ENCODE data around the gene TIFAB. TPM values are rescaled to one million over a fixed set of nuclear protein-coding genes. Genes with fewer than 3 reads are reported as not detected.

Gene TIFAB
- total RNA-seq, 4 donors from 2014 or later, result 0.16 TPM; not detected in 3

GRCh38 chr5:135425641-135426040, 26.5 kb downstream of the TIFAB start:
- Histone ChIP-seq H3K9me3 (peaks cover 0 to 3% of the 10 kb centered on the region in 2 donors), H3K4me3 (no peak overlapping the region), H3K36me3 (no peaks in the 10 kb centered on the region), H3K4me1 (peaks cover 0 to 15% (median 0%) of the 10 kb centered on the region in 4 donors), H3K27me3 (no peaks in the 10 kb centered on the region), H3K27ac (no peak overlapping the region)
- in situ Hi-C loops (cut with MboI; ENCODE audit: low pct_ligation_motif_present in 1 of 4, low pct_unique_long_range_greater_than_20kb in 1 of 4, low sequenced_read_pairs in 3 of 4) (no loop called here), intact Hi-C loops (cut with DNase I; ENCODE audit: low total_unique reads) (no loop called here)
- DNase-seq, result no peak
- no peak for TF ChIP-seq EP300 (IDR thresholded peaks at IDR 0.05; ENCODE audit: low read depth)
- TF ChIP-seq CTCF (IDR thresholded peaks at IDR 0.05), result no peak
- no peak for TF ChIP-seq POLR2AphosphoS5 (IDR thresholded peaks at IDR 0.05)
- TF ChIP-seq POLR2A (IDR thresholded peaks at IDR 0.05), result no peak
- 37 to 43% methylated on average over 2 of the region's 2 CpGs for WGBS, 2 donors (ENCODE audit: low coverage in 1 of 2)

- in situ Hi-C loops (cut with MboI; ENCODE audit: low pct_ligation_motif_present in 1 of 4, low pct_unique_long_range_greater_than_20kb in 1 of 4, low sequenced_read_pairs in 3 of 4), result no loop called here
- WGBS, 2 donors (ENCODE audit: low coverage in 1 of 2), result 89 to 97% methylated on average over 1 of the region's 1 CpG
- H3K27ac ChIP-seq, result no peak overlapping the region
- intact Hi-C loops (cut with DNase I; ENCODE audit: low total_unique reads), result no loop called here
- H3K9me3 ChIP-seq, result peaks cover 0 to 3% of the 10 kb centered on the region in 2 donors
- no peak overlapping the region for H3K4me3 ChIP-seq
- peaks cover 0 to 15% (median 0%) of the 10 kb centered on the region in 4 donors for H3K4me1 ChIP-seq
- no peak for TF ChIP-seq POLR2A (IDR thresholded peaks at IDR 0.05)
- TF ChIP-seq CTCF (IDR thresholded peaks at IDR 0.05), result no peak
- TF ChIP-seq POLR2AphosphoS5 (IDR thresholded peaks at IDR 0.05), result no peak
- no peak for TF ChIP-seq EP300 (IDR thresholded peaks at IDR 0.05; ENCODE audit: low read depth)
- H3K27me3 ChIP-seq, result peaks cover 4% of the 10 kb centered on the region
- no peaks in the 10 kb centered on the region for H3K36me3 ChIP-seq
- DNase-seq, result no peak
These were observed 28.3 kb downstream of the TIFAB start for GRCh38 chr5:135423846-135424168.

GRCh38 chr5:135423146-135423845, 28.9 kb downstream of the TIFAB start:
- H3K27me3 ChIP-seq, result peaks cover 7% of the 10 kb centered on the region
- no peak overlapping the region for H3K27ac ChIP-seq
- no peaks in the 10 kb centered on the region for H3K36me3 ChIP-seq
- H3K9me3 ChIP-seq, result no peaks in the 10 kb centered on the region
- intact Hi-C loops (cut with DNase I; ENCODE audit: low total_unique reads), result no loop called here
- H3K4me3 ChIP-seq, result no peak overlapping the region
- no peak for DNase-seq
- 69 to 75% methylated on average over 4 to 7 of the region's 7 CpGs for WGBS, 2 donors (ENCODE audit: low coverage in 1 of 2)
- no peak for TF ChIP-seq CTCF (IDR thresholded peaks at IDR 0.05)
- TF ChIP-seq POLR2A (IDR thresholded peaks at IDR 0.05), result no peak
- TF ChIP-seq POLR2AphosphoS5 (IDR thresholded peaks at IDR 0.05), result no peak
- no peak for TF ChIP-seq EP300 (IDR thresholded peaks at IDR 0.05; ENCODE audit: low read depth)
- in situ Hi-C loops (cut with MboI; ENCODE audit: low pct_ligation_motif_present in 1 of 4, low pct_unique_long_range_greater_than_20kb in 1 of 4, low sequenced_read_pairs in 3 of 4), result no loop called here
- peaks cover 0 to 15% (median 0%) of the 10 kb centered on the region in 4 donors for H3K4me1 ChIP-seq

- Histone ChIP-seq H3K27me3 (peaks cover 16% of the 10 kb centered on the region), H3K27ac (no peak overlapping the region), H3K36me3 (no peaks in the 10 kb centered on the region), H3K4me1 (peaks cover 0 to 15% (median 0%) of the 10 kb centered on the region in 4 donors), H3K9me3 (no peaks in the 10 kb centered on the region), H3K4me3 (no peak overlapping the region)
- in situ Hi-C loops (cut with MboI; ENCODE audit: low pct_ligation_motif_present in 1 of 4, low pct_unique_long_range_greater_than_20kb in 1 of 4, low sequenced_read_pairs in 3 of 4), result no loop called here
- TF ChIP-seq POLR2A (IDR thresholded peaks at IDR 0.05) (no peak), CTCF (IDR thresholded peaks at IDR 0.05) (no peak), POLR2AphosphoS5 (IDR thresholded peaks at IDR 0.05) (no peak), EP300 (IDR thresholded peaks at IDR 0.05; ENCODE audit: low read depth) (no peak)
- no peak for DNase-seq
- intact Hi-C loops (cut with DNase I; ENCODE audit: low total_unique reads), result no loop called here
These were observed 29.7 kb downstream of the TIFAB start for GRCh38 chr5:135422419-135422818.

All from transverse colon (tissue), 4 donors.